ENCODE results near the gene GCN1.
A peak's percentile ranks its signal among the peaks of the same experiment; 100 is the strongest.

The GCN1 gene

DNA sequence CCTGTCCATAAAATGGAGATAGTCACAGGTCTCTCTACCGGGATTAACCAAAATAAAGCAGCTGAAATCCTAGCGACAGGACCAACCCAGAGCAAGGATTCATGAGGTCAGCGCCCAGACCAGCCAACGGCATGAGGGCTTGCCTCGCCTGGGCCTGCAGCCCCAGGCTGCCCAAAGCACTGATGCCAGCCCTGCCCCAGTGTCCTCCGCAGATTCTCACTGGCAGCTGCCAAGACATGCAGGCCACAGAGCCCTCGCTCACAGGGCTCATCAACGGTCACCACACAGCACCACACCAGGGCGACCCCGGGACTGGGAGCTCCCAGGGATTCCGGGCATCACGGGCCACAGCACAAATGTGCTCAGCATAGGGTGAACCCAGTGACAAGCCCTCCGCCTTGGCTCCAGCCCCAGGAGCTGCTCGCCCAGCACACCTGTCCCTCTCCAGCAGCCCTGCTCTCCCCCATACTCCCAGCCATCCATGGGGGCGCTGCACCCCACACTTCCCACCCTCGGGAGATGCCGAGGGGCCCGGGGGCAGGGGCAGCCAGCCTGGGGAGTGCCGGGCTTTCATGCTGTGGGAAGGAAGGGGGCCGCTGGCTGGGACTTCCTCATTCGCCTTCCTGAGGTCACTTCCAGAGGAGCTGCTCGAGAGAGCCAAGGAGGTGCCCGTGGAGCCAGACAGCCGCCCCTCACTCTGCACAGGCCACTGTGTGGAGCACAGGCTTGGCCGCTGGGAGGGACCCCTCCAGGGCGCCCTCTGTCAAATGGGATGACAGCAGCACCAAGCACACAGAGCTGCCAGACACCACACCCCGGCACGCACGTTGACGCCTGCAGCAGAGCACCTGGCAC lies 92.1 kb downstream of the GCN1 start:
- in situ Hi-C loops (cut with MboI; ENCODE audit: low pct_unique_long_range_greater_than_20kb, low sequenced_read_pairs, unreplicated experiment) = no loop called here
- TF ChIP-seq, protein P1, sequence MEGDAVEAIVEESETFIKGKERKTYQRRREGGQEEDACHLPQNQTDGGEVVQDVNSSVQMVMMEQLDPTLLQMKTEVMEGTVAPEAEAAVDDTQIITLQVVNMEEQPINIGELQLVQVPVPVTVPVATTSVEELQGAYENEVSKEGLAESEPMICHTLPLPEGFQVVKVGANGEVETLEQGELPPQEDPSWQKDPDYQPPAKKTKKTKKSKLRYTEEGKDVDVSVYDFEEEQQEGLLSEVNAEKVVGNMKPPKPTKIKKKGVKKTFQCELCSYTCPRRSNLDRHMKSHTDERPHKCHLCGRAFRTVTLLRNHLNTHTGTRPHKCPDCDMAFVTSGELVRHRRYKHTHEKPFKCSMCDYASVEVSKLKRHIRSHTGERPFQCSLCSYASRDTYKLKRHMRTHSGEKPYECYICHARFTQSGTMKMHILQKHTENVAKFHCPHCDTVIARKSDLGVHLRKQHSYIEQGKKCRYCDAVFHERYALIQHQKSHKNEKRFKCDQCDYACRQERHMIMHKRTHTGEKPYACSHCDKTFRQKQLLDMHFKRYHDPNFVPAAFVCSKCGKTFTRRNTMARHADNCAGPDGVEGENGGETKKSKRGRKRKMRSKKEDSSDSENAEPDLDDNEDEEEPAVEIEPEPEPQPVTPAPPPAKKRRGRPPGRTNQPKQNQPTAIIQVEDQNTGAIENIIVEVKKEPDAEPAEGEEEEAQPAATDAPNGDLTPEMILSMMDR (IDR thresholded peaks at IDR 0.05; ENCODE audit: extremely low read depth, insufficient read depth, missing control alignments) = no peak
- DNase-seq (ENCODE audit: low spot score) = no peak

GRCh38 chr12:120101617-120102016 lies 92.9 kb downstream of the GCN1 start:
- TF ChIP-seq, protein P1 (IDR thresholded peaks at IDR 0.05; ENCODE audit: extremely low read depth, insufficient read depth, missing control alignments) = no peak
- DNase-seq (ENCODE audit: low spot score) = no peak
- in situ Hi-C loops (cut with MboI; ENCODE audit: low pct_unique_long_range_greater_than_20kb, low sequenced_read_pairs, unreplicated experiment) = no loop called here

- peak; percentile 59 for DNase-seq (ENCODE audit: low spot score)
- TF ChIP-seq, protein P1 (IDR thresholded peaks at IDR 0.05; ENCODE audit: extremely low read depth, insufficient read depth, missing control alignments) = no peak
- in situ Hi-C loops (cut with MboI; ENCODE audit: low pct_unique_long_range_greater_than_20kb, low sequenced_read_pairs, unreplicated experiment) = no loop called here
These were observed 93.3 kb downstream of the GCN1 start for GRCh38 chr12:120101182-120101581.

GRCh38 chr12:120100630-120101029 lies 93.9 kb downstream of the GCN1 start:
- TF ChIP-seq, protein P1 (IDR thresholded peaks at IDR 0.05; ENCODE audit: extremely low read depth, insufficient read depth, missing control alignments) = no peak
- no peak for DNase-seq (ENCODE audit: low spot score)
- in situ Hi-C loops (cut with MboI; ENCODE audit: low pct_unique_long_range_greater_than_20kb, low sequenced_read_pairs, unreplicated experiment) = no loop called here

- DNase-seq (ENCODE audit: low spot score) = no peak
- TF ChIP-seq, protein P1 (IDR thresholded peaks at IDR 0.05; ENCODE audit: extremely low read depth, insufficient read depth, missing control alignments) = no peak
- in situ Hi-C loops (cut with MboI; ENCODE audit: low pct_unique_long_range_greater_than_20kb, low sequenced_read_pairs, unreplicated experiment) = loop anchor here (25.0 kb wide), 1 partner anchor 412 kb away; no protein-coding TSS in a partner anchor
These were observed 94.8 kb downstream of the GCN1 start for GRCh38 chr12:120099738-120100137.

DNA sequence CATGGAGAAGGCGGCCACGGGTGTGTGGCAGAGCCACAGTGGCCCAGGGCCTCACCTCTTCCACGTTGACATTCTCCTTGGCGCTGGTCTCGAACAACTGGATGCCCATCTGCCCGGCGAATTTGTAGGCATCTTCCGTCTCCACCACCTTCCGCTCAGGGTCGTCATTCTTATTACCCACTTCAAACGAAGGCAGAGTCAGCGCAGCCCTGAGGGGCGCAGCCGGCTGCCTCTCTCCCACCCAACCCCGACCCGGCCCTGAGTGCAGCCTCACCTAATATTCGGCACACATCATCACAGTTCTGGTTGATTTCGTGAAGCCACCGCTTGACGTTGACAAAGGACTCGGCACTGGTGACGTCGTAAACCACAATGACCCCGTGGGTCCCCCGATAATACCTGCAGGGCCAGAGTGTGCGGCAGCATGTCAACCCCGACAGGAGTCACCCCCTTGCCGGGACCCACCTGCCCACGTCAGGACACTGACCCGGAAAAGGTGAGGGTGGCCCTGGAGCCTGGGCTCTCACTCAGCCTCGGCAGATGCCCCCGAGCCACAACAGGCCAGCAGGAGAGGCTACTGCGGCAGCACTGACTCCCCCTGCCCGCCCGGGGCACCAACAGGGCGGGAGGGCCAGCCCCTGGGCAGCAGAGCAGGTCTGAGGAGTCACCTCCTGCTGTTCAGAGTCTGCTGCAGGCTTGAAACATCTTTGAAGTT lies 95.6 kb downstream of the GCN1 start:
- in situ Hi-C loops (cut with MboI; ENCODE audit: low pct_unique_long_range_greater_than_20kb, low sequenced_read_pairs, unreplicated experiment) = loop anchor here (25.0 kb wide), 1 partner anchor 412 kb away; no protein-coding TSS in a partner anchor
- TF ChIP-seq, protein P1 (IDR thresholded peaks at IDR 0.05; ENCODE audit: extremely low read depth, insufficient read depth, missing control alignments) = no peak
- DNase-seq (ENCODE audit: low spot score) = no peak
